Adrenal gland (tissue), 5 donors: ENCODE data around the gene C16orf89.

Experiments used
- POLR2A ChIP-seq, 2 donors: fragments of 450-650 bp; IDR thresholded peaks; one replicate each; pipeline ENCODE4 v1.6.1; 2017; ENCODE audit warnings: antibody characterized with exemption in 2 of 2, mild to moderate bottlenecking in 2 of 2, moderate library complexity in 1 of 2
- TF ChIP-seq, protein P1 (sequence below), 6 experiments: fragments of 450-650 bp in 4 of 6; fragments of 200-600 bp in 2 of 6; sonication (generic) in 1 of 6; IDR thresholded peaks; 1 replicate in 5 of 6; 2 replicates in 1 of 6; pipeline versions ENCODE4 v1.5.1 to v1.8.0; 2016 to 2021; ENCODE audit warnings: antibody characterized with exemption in 6 of 6, mild to moderate bottlenecking in 2 of 6, moderate library complexity in 1 of 6
- donor health status: DM: no; HTN: no; CAD: no.

DNA sequence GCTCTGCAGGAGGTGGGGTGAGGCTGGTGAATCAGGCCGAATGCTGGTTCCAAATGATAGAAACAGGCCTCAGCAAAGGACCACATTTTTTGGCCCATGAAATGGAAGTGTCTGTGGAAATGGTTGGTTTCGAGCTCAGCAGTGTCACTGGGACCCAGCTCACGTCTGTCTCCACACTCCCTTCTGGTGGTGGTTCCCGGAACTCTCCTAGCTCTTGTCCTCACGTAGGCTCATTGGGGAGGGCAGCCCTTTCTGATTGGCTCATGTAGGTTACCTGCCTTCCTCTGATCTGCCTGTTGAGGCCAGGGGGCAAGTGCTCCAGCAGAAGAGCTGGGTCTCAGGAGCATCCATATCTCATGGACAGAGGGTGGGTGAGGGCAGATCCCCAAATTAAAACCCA lies 9.9 kb upstream of the C16orf89 start:
- TF ChIP-seq, protein P1, sequence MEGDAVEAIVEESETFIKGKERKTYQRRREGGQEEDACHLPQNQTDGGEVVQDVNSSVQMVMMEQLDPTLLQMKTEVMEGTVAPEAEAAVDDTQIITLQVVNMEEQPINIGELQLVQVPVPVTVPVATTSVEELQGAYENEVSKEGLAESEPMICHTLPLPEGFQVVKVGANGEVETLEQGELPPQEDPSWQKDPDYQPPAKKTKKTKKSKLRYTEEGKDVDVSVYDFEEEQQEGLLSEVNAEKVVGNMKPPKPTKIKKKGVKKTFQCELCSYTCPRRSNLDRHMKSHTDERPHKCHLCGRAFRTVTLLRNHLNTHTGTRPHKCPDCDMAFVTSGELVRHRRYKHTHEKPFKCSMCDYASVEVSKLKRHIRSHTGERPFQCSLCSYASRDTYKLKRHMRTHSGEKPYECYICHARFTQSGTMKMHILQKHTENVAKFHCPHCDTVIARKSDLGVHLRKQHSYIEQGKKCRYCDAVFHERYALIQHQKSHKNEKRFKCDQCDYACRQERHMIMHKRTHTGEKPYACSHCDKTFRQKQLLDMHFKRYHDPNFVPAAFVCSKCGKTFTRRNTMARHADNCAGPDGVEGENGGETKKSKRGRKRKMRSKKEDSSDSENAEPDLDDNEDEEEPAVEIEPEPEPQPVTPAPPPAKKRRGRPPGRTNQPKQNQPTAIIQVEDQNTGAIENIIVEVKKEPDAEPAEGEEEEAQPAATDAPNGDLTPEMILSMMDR (IDR thresholded peaks at IDR 0.05): no peak
- TF ChIP-seq POLR2A (IDR thresholded peaks at IDR 0.05): no peak
